Measurements from ENCODE around the gene AHNAK2.

AHNAK2 gene

GRCh38 chr14:104938436-104938835, 39.7 kb downstream of the AHNAK2 start:
- TF ChIP-seq CTCF (IDR thresholded peaks at IDR 0.05) = no peak
- peaks cover 0 to under 1% of the 10 kb centered on the region in 2 experiments for H3K4me1 ChIP-seq (ENCODE audit: control insufficient read depth in 1 of 2, insufficient read depth in 1 of 2, low read depth in 1 of 2, low read length in 1 of 2)
- H3K4me3 ChIP-seq (ENCODE audit: low read depth in 1 of 2, low read length in 1 of 2) = no peak overlapping the region
- H3K36me3 ChIP-seq = no peaks in the 10 kb centered on the region
- H3K27ac ChIP-seq = no peak overlapping the region
- peaks cover 71% of the 10 kb centered on the region for H3K27me3 ChIP-seq
- no peaks in the 10 kb centered on the region for H3K9me3 ChIP-seq

GRCh38 chr14:104937694-104938365, 40.3 kb downstream of the AHNAK2 start:
- Histone ChIP-seq H3K27me3 (peaks cover 77% of the 10 kb centered on the region), H3K4me3 (ENCODE audit: low read depth in 1 of 2, low read length in 1 of 2) (no peak overlapping the region), H3K4me1 (ENCODE audit: control insufficient read depth in 1 of 2, insufficient read depth in 1 of 2, low read depth in 1 of 2, low read length in 1 of 2) (peaks cover 0 to 7% of the 10 kb centered on the region in 2 experiments), H3K9me3 (no peaks in the 10 kb centered on the region), H3K36me3 (no peaks in the 10 kb centered on the region), H3K27ac (no peak overlapping the region)
- TF ChIP-seq CTCF (IDR thresholded peaks at IDR 0.05) = no peak

- Histone ChIP-seq H3K27ac (no peak overlapping the region), H3K4me1 (ENCODE audit: control insufficient read depth in 1 of 2, insufficient read depth in 1 of 2, low read depth in 1 of 2, low read length in 1 of 2) (peaks cover 0 to 9% of the 10 kb centered on the region in 2 experiments), H3K9me3 (no peaks in the 10 kb centered on the region), H3K27me3 (peaks cover 84% of the 10 kb centered on the region), H3K4me3 (ENCODE audit: low read depth in 1 of 2, low read length in 1 of 2) (no peak overlapping the region), H3K36me3 (no peaks in the 10 kb centered on the region)
- no peak for TF ChIP-seq CTCF (IDR thresholded peaks at IDR 0.05)
Observed at GRCh38 chr14:104937161-104937560, 41.0 kb downstream of the AHNAK2 start.

GRCh38 chr14:104936361-104937155, 41.6 kb downstream of the AHNAK2 start:
- Histone ChIP-seq H3K27ac (no peak overlapping the region), H3K4me3 (ENCODE audit: low read depth in 1 of 2, low read length in 1 of 2) (no peak overlapping the region)
- TF ChIP-seq CTCF (IDR thresholded peaks at IDR 0.05) = no peak

GRCh38 chr14:104935955-104936354, 42.2 kb downstream of the AHNAK2 start:
- TF ChIP-seq CTCF (IDR thresholded peaks at IDR 0.05) = no peak
- Histone ChIP-seq H3K27ac (no peak overlapping the region), H3K27me3 (peaks cover 86% of the 10 kb centered on the region), H3K9me3 (no peaks in the 10 kb centered on the region), H3K4me1 (ENCODE audit: control insufficient read depth in 1 of 2, insufficient read depth in 1 of 2, low read depth in 1 of 2, low read length in 1 of 2) (peaks cover 0 to 9% of the 10 kb centered on the region in 2 experiments), H3K36me3 (no peaks in the 10 kb centered on the region), H3K4me3 (ENCODE audit: low read depth in 1 of 2, low read length in 1 of 2) (no peak overlapping the region)

More at GRCh38 chr14:104936361-104937155, 41.6 kb downstream of the AHNAK2 start:
- peaks cover 86% of the 10 kb centered on the region for H3K27me3 ChIP-seq
- no peaks in the 10 kb centered on the region for H3K9me3 ChIP-seq
- peaks cover 0 to 9% of the 10 kb centered on the region in 2 experiments for H3K4me1 ChIP-seq (ENCODE audit: control insufficient read depth in 1 of 2, insufficient read depth in 1 of 2, low read depth in 1 of 2, low read length in 1 of 2)
- H3K36me3 ChIP-seq = no peaks in the 10 kb centered on the region
